ENCODE measurements around the gene ULK3.

Gene ULK3

DNA sequence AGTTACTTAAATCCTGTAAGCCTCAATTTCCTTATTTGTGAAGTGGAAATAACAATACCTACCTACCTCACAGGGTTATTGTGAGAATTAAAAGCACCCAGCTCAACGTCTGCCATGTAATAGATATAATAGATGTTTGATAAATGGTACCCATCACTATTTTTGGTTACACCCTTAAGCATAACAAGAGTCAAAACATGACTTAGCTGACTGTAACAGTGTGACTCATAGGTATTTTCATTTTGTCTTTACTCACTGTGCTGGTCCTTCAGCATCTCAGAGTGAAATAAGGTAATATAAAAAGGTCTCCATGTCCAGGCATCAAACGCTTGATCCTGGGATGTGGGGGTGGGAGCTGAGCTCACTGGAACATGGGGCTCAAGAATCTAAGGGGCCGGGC is 13.5 kb downstream of the ULK3 start:
- TF ChIP-seq, protein P1, sequence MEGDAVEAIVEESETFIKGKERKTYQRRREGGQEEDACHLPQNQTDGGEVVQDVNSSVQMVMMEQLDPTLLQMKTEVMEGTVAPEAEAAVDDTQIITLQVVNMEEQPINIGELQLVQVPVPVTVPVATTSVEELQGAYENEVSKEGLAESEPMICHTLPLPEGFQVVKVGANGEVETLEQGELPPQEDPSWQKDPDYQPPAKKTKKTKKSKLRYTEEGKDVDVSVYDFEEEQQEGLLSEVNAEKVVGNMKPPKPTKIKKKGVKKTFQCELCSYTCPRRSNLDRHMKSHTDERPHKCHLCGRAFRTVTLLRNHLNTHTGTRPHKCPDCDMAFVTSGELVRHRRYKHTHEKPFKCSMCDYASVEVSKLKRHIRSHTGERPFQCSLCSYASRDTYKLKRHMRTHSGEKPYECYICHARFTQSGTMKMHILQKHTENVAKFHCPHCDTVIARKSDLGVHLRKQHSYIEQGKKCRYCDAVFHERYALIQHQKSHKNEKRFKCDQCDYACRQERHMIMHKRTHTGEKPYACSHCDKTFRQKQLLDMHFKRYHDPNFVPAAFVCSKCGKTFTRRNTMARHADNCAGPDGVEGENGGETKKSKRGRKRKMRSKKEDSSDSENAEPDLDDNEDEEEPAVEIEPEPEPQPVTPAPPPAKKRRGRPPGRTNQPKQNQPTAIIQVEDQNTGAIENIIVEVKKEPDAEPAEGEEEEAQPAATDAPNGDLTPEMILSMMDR (conservative IDR thresholded peaks at IDR 0.05; ENCODE audit: low read depth, low read length) = no peak
- no peak overlapping the region for H3K4me3 ChIP-seq (ENCODE audit: low read depth, low read length)
- DNase-seq (ENCODE audit: low read depth) = no peak

- no peak for DNase-seq (ENCODE audit: low read depth)
- TF ChIP-seq, protein P1 (conservative IDR thresholded peaks at IDR 0.05; ENCODE audit: low read depth, low read length) = no peak
- H3K4me3 ChIP-seq (ENCODE audit: low read depth, low read length) = no peak overlapping the region
Measured at GRCh38 chr15:74828835-74829234, 14.1 kb downstream of the ULK3 start.

- no peak for DNase-seq (ENCODE audit: low read depth)
- TF ChIP-seq, protein P1 (conservative IDR thresholded peaks at IDR 0.05; ENCODE audit: low read depth, low read length) = no peak
- H3K4me3 ChIP-seq (ENCODE audit: low read depth, low read length) = no peak overlapping the region
Measured at GRCh38 chr15:74827614-74828013, 15.3 kb downstream of the ULK3 start.

DNA sequence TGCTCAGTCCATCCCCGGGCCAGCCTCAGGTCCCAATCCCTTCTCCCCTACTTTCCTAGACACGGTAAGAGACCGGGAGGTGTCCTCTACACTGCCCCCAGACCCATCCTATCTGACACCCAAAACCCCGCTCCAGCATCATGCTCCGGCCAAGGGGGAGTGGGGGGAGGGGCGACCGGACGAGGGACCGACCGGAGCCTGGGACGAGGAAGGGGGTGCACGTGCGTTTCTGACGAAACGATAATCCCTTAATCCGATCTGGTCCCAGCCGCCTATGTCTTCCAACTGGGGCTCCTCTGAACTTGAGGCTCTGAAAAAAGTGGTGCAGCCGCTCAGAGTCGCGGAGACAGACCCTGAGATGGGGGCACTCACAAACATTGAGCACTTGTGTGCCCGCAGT is 16.0 kb downstream of the ULK3 start:
- TF ChIP-seq, protein P1 (conservative IDR thresholded peaks at IDR 0.05; ENCODE audit: low read depth, low read length) = no peak
- H3K4me3 ChIP-seq (ENCODE audit: low read depth, low read length) = no peak overlapping the region
- DNase-seq (ENCODE audit: low read depth) = no peak

DNA sequence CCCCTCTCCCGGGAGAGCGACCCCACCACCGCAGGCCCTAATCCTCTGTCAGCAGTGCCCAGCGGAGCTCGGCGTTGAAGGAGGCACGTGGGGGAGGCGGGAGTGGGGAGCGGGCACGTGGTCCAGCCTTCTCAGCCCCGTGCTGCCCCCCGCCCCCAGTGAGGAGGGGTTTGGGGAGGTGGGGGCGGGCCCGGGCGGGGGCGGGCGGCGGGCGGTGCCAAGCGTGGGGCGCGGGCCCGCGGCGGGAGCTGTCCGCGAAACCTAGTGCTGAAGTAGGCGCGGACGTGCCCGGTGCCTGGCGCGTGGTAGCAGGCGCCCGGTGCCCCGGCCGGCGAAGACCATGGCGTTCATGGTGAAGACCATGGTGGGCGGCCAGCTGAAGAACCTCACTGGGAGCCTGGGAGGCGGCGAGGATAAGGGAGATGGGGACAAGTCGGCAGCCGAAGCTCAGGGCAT is 16.6 kb downstream of the ULK3 start, which contains the start of gene CPLX3:
CPLX3 (plus strand) TSS at position 264 of the 456 bp plus-strand sequence; CDS start at position 341, 77 bp downstream.
- DNase-seq (ENCODE audit: low read depth) = peak; percentile 6
- TF ChIP-seq, protein P1 (conservative IDR thresholded peaks at IDR 0.05; ENCODE audit: low read depth, low read length) = no peak
- no peak within 1 kb of the TSS for H3K4me3 ChIP-seq (ENCODE audit: low read depth, low read length)

DNA sequence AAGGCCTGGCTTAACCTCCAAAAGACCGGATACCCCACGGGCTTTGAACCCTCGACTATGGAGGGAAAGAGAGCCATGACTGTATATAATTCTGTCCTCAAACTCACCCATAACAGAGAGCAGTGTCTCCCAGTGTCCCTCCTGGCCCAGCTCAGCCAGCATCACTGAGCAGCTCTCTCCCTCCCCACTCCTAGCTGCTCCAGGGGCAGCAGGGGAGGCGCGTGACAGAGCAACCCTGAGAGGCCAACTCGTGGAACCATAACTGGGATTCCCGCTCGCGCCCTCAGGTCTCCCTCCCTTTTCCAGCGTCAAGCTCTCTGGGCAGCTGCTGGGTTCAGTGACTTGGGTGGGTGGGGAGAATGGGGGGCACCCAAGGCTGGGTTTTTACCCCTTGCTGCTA is 17.1 kb downstream of the ULK3 start:
- TF ChIP-seq, protein P1 (conservative IDR thresholded peaks at IDR 0.05; ENCODE audit: low read depth, low read length) = no peak
- DNase-seq (ENCODE audit: low read depth) = no peak
- H3K4me3 ChIP-seq (ENCODE audit: low read depth, low read length) = no peak overlapping the region

DNA sequence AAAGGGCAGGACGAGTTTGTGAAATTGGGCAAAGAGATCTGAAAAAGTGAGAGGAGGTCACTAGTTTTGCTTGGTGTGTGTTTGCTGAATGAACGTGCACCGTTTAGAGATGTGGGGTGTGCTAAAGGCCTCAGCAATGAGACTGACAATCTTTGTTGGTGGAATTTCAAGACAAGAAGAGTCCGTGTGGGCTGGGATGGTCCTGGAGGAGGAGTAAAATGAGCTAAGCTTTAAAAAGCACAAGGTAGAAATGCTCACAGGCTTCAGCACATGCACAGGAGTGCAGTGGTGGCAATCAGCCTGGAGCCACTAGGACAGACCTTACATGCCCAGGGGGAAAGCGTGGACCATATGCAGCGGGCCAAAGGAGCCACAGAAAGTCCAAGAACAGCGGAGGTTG is 18.0 kb downstream of the ULK3 start:
- TF ChIP-seq, protein P1 (conservative IDR thresholded peaks at IDR 0.05; ENCODE audit: low read depth, low read length) = no peak
- DNase-seq (ENCODE audit: low read depth) = no peak
- no peak overlapping the region for H3K4me3 ChIP-seq (ENCODE audit: low read depth, low read length)

Measured in choroid plexus epithelial cell (primary cell).